ENCODE results near the gene VAV2.

- TF ChIP-seq CEBPB (IDR thresholded peaks at IDR 0.05) (no peak), MAX (IDR thresholded peaks at IDR 0.05) (no peak), RAD21 (IDR thresholded peaks at IDR 0.05; ENCODE audit: low read depth) (no peak), CREB1 (IDR thresholded peaks at IDR 0.05; ENCODE audit: low read depth) (no peak), YY1 (IDR thresholded peaks at IDR 0.05; ENCODE audit: low read depth) (no peak), EP300 (IDR thresholded peaks at IDR 0.05; ENCODE audit: borderline replicate concordance) (no peak), EGR1 (IDR thresholded peaks at IDR 0.05) (no peak), TAF1 (IDR thresholded peaks at IDR 0.05; ENCODE audit: low read depth) (no peak), FOXM1 (IDR thresholded peaks at IDR 0.05; ENCODE audit: borderline replicate concordance, low read depth) (no peak), TEAD4 (IDR thresholded peaks at IDR 0.05) (no peak)
Measured at GRCh38 chr9:133843751-133844397, 148.2 kb downstream of the VAV2 start.
